Mesendoderm (in vitro differentiated cells): ENCODE data around the gene LENEP.

ENCODE experiments used
- DNase-seq: peaks from one replicate; pipeline ENCODE4 v3.0.0; 2013
- H2AK5ac ChIP-seq: 2 replicates; pipeline ENCODE4 v1.6.1; 2013; ENCODE audit warnings: low read length, inconsistent platforms
- H2BK120ac ChIP-seq: 2 replicates; pipeline ENCODE4 v1.6.1; 2013; ENCODE audit warnings: low read depth, mild to moderate bottlenecking, low read length, moderate library complexity, mixed read lengths
- H2BK15ac ChIP-seq: replicated peaks from 2 replicates; pipeline ENCODE4 v1.6.1; 2013; ENCODE audit warnings: low read depth, mild to moderate bottlenecking, moderate library complexity
- H2BK5ac ChIP-seq: 2 replicates; pipeline ENCODE4 v1.6.1; 2013; ENCODE audit warnings: low read length, inconsistent platforms
- H3K18ac ChIP-seq: 2 replicates; pipeline ENCODE4 v1.6.1; 2013; ENCODE audit warnings: mild to moderate bottlenecking, low read length, mixed read lengths
- H3K23ac ChIP-seq: one replicate; pipeline ENCODE4 v1.6.1; 2013; ENCODE audit warnings: low read length
- H3K27ac ChIP-seq: 2 replicates; pipeline ENCODE4 v1.5.1; 2013; ENCODE audit warnings: low read depth, mild to moderate bottlenecking, inconsistent platforms, low read length, moderate library complexity
- H3K27me3 ChIP-seq: 2 replicates; pipeline ENCODE4 v1.6.1; 2013; ENCODE audit warnings: low read length, control low read depth, mild to moderate bottlenecking, inconsistent platforms; ENCODE audit not compliant: insufficient read depth, poor library complexity
- H3K36me3 ChIP-seq: 2 replicates; pipeline ENCODE4 v1.6.1; 2013; ENCODE audit warnings: low read length, inconsistent platforms; ENCODE audit not compliant: control insufficient read depth, insufficient read depth
- H3K4ac ChIP-seq: one replicate; pipeline ENCODE4 v1.6.1; 2013; ENCODE audit warnings: low read depth, mild to moderate bottlenecking, low read length, moderate library complexity
- H3K4me1 ChIP-seq: 2 replicates; pipeline ENCODE4 v1.6.1; 2013; ENCODE audit warnings: low read depth, low read length, inconsistent platforms; ENCODE audit not compliant: control insufficient read depth
- H3K4me2 ChIP-seq: 2 replicates; pipeline ENCODE4 v1.6.1; 2013; ENCODE audit warnings: low read length
- H3K4me3 ChIP-seq: 2 replicates; pipeline ENCODE4 v1.5.1; 2013; ENCODE audit warnings: mild to moderate bottlenecking, low read length
- H3K56ac ChIP-seq: one replicate; pipeline ENCODE4 v1.6.1; 2013; ENCODE audit warnings: low read length
- H3K79me1 ChIP-seq: 2 replicates; pipeline ENCODE4 v1.6.1; 2013; ENCODE audit warnings: low read length, inconsistent platforms
- H3K79me2 ChIP-seq: 2 replicates; pipeline ENCODE4 v1.6.1; 2013; ENCODE audit warnings: mild to moderate bottlenecking, low read length; ENCODE audit not compliant: control insufficient read depth, insufficient read depth
- H3K9ac ChIP-seq: 2 replicates; pipeline ENCODE4 v1.6.1; 2013; ENCODE audit warnings: low read length, inconsistent platforms
- H4K5ac ChIP-seq: one replicate; pipeline ENCODE4 v1.6.1; 2013; ENCODE audit warnings: low read length
- H4K8ac ChIP-seq: one replicate; pipeline ENCODE4 v1.6.1; 2013; ENCODE audit warnings: low read depth, mild to moderate bottlenecking, control low read depth, low read length, moderate library complexity
- WGBS: extraction: QIAGEN DNeasy Blood & Tissue Kit; methylation state at CpG from one replicate; pipeline ENCODE4 v1.1.7; 2013; ENCODE audit warnings: low lambda C conversion rate, missing lambda C conversion rate; ENCODE audit not compliant: insufficient coverage; ENCODE audit errors: extremely low coverage; 5-methylcytosine and 5-hydroxymethylcytosine counted together

LENEP gene

GRCh38 chr1:155007251-155007828 is 14.0 kb downstream of the LENEP start:
- Histone ChIP-seq H4K8ac (no peak overlapping the region), H4K5ac (no peak overlapping the region), H3K36me3 (no peaks in the 10 kb centered on the region), H3K4ac (no peak overlapping the region), H3K4me1 (peaks cover 19% of the 10 kb centered on the region), H3K79me2 (peaks cover 21% of the 10 kb centered on the region), H3K9ac (no peak overlapping the region), H2AK5ac (no peak overlapping the region), H3K27me3 (no peaks in the 10 kb centered on the region), H3K27ac (no peak overlapping the region), H2BK5ac (no peak overlapping the region), H3K4me3 (no peak overlapping the region), H2BK120ac (no peak overlapping the region), H3K4me2 (no peak overlapping the region), H3K79me1 (peaks cover 7% of the 10 kb centered on the region), H3K23ac (no peak overlapping the region), H3K18ac (no peak overlapping the region), H3K56ac (no peak overlapping the region), H2BK15ac (no peak overlapping the region)
- no peak for DNase-seq
- no CpG with 5 or more reads among the region's 6 CpGs for WGBS

- no peak overlapping the region for H2BK5ac ChIP-seq
- no peak overlapping the region for H2BK15ac ChIP-seq
- H3K79me1 ChIP-seq = peaks cover 7% of the 10 kb centered on the region
- no peak overlapping the region for H4K8ac ChIP-seq
- peak; percentile 38 for DNase-seq
- no peak overlapping the region for H2AK5ac ChIP-seq
- H2BK120ac ChIP-seq = no peak overlapping the region
- no peak overlapping the region for H3K4ac ChIP-seq
- no CpG with 5 or more reads among the region's 16 CpGs for WGBS
- no peak overlapping the region for H3K27ac ChIP-seq
- peak overlapping the region; percentile 83 for H3K56ac ChIP-seq
- H3K23ac ChIP-seq = peak overlapping the region; percentile 18
- no peaks in the 10 kb centered on the region for H3K36me3 ChIP-seq
- peak overlapping the region; percentile 35 for H4K5ac ChIP-seq
- H3K4me2 ChIP-seq = no peak overlapping the region
- peaks cover 21% of the 10 kb centered on the region for H3K4me1 ChIP-seq
- peaks cover 16% of the 10 kb centered on the region for H3K79me2 ChIP-seq
- H3K9ac ChIP-seq = peak overlapping the region; percentile 42
- H3K27me3 ChIP-seq = no peaks in the 10 kb centered on the region
- no peak overlapping the region for H3K4me3 ChIP-seq
- no peak overlapping the region for H3K18ac ChIP-seq
Measured at GRCh38 chr1:155008015-155008941, 14.9 kb downstream of the LENEP start.

- Histone ChIP-seq H2BK5ac (no peak overlapping the region), H3K56ac (peak overlapping the region; percentile 83), H3K4me3 (no peak overlapping the region), H2BK15ac (no peak overlapping the region), H3K4ac (peak overlapping the region; percentile 10), H3K18ac (no peak overlapping the region), H3K79me1 (peaks cover 6% of the 10 kb centered on the region), H3K4me1 (peaks cover 24% of the 10 kb centered on the region), H3K4me2 (no peak overlapping the region), H3K27me3 (no peaks in the 10 kb centered on the region), H2AK5ac (no peak overlapping the region), H3K79me2 (peaks cover 13% of the 10 kb centered on the region), H3K27ac (no peak overlapping the region), H3K23ac (no peak overlapping the region), H3K36me3 (no peaks in the 10 kb centered on the region), H4K8ac (no peak overlapping the region), H2BK120ac (no peak overlapping the region), H4K5ac (no peak overlapping the region), H3K9ac (peak overlapping the region; percentile 46)
- no CpG with 5 or more reads among the region's 12 CpGs for WGBS
- DNase-seq = no peak
Measured at GRCh38 chr1:155009221-155009711, 15.9 kb downstream of the LENEP start.

- H3K4me1 ChIP-seq = peaks cover 19% of the 10 kb centered on the region
Measured at GRCh38 chr1:155009742-155010141, 16.4 kb downstream of the LENEP start.

GRCh38 chr1:155010211-155010918 is 17.0 kb downstream of the LENEP start:
- no peak overlapping the region for H2BK15ac ChIP-seq
- no peak overlapping the region for H2BK5ac ChIP-seq
- no CpG with 5 or more reads among the region's 11 CpGs for WGBS
- peaks cover 5% of the 10 kb centered on the region for H3K79me2 ChIP-seq
- H2AK5ac ChIP-seq = no peak overlapping the region
- H3K56ac ChIP-seq = no peak overlapping the region
- no peak overlapping the region for H3K9ac ChIP-seq
- DNase-seq = no peak
- no peak overlapping the region for H2BK120ac ChIP-seq
- no peak overlapping the region for H3K4me2 ChIP-seq
- H3K4ac ChIP-seq = no peak overlapping the region
- no peak overlapping the region for H4K5ac ChIP-seq
- peaks cover 16% of the 10 kb centered on the region for H3K4me1 ChIP-seq
- no peak overlapping the region for H3K27ac ChIP-seq
- peaks cover 2% of the 10 kb centered on the region for H3K79me1 ChIP-seq
- H3K4me3 ChIP-seq = no peak overlapping the region
- no peak overlapping the region for H3K23ac ChIP-seq
- no peaks in the 10 kb centered on the region for H3K27me3 ChIP-seq
- no peaks in the 10 kb centered on the region for H3K36me3 ChIP-seq
- no peak overlapping the region for H3K18ac ChIP-seq
- H4K8ac ChIP-seq = no peak overlapping the region

More at GRCh38 chr1:155009742-155010141, 16.4 kb downstream of the LENEP start:
- no peak overlapping the region for H3K56ac ChIP-seq
- H3K9ac ChIP-seq = no peak overlapping the region
- WGBS = no CpG with 5 or more reads among the region's 5 CpGs
- H3K79me2 ChIP-seq = peaks cover 9% of the 10 kb centered on the region
- no peak overlapping the region for H2BK5ac ChIP-seq
- H2AK5ac ChIP-seq = no peak overlapping the region
- no peak overlapping the region for H3K4me2 ChIP-seq
- H3K27ac ChIP-seq = no peak overlapping the region
- H3K79me1 ChIP-seq = peaks cover 2% of the 10 kb centered on the region
- H3K36me3 ChIP-seq = no peaks in the 10 kb centered on the region
- H3K4me3 ChIP-seq = no peak overlapping the region
- no peak overlapping the region for H3K4ac ChIP-seq
- H4K5ac ChIP-seq = no peak overlapping the region
- H3K23ac ChIP-seq = no peak overlapping the region
- no peak overlapping the region for H2BK15ac ChIP-seq
- H3K27me3 ChIP-seq = no peaks in the 10 kb centered on the region
- H2BK120ac ChIP-seq = no peak overlapping the region
- no peak for DNase-seq
- H3K18ac ChIP-seq = no peak overlapping the region
- no peak overlapping the region for H4K8ac ChIP-seq
